HL-60 (cell line): ENCODE measurements around the gene BAIAP2L1.
"Not testable (repeated sequence)": the region's sequence is repeated elsewhere in the genome, so short reads cannot be mapped to it uniquely, and the experiment has no call there.

Experiments
- DNase-seq, 2 experiments: peaks; one replicate each; pipeline ENCODE4 v3.0.0-alpha.2; 2010 to 2020; ENCODE audit warnings: low read depth in 1 of 2, low spot score in 1 of 2
- H3K27ac ChIP-seq: fragments of 250-450 bp; sonication (Bioruptor Pico); replicated peaks from 2 replicates; pipeline ENCODE4 v1.5.1; 2020; ENCODE audit warnings: mild to moderate bottlenecking, moderate library complexity
- H3K27me3 ChIP-seq: fragments of 250-450 bp; sonication (Bioruptor Pico); 2 replicates; pipeline ENCODE4 v1.5.1; 2021; ENCODE audit warnings: mild to moderate bottlenecking, moderate library complexity; ENCODE audit not compliant: insufficient read depth, poor library complexity, severe bottlenecking
- H3K4me3 ChIP-seq: replicated peaks from 2 replicates; pipeline ENCODE4 v1.5.1; 2011; ENCODE audit warnings: mild to moderate bottlenecking, control low read depth, low read length; ENCODE audit not compliant: insufficient read depth
- GABPA ChIP-seq: IDR thresholded peaks from 2 replicates; pipeline ENCODE4 v1.6.1; 2012; ENCODE audit warnings: low read depth
- POLR2AphosphoS5 ChIP-seq: IDR thresholded peaks from 2 replicates; pipeline ENCODE4 v1.6.1; 2012; ENCODE audit warnings: low read depth
- SPI1 ChIP-seq: IDR thresholded peaks from 2 replicates; pipeline ENCODE4 v1.6.1; 2012; ENCODE audit warnings: low read depth, mild to moderate bottlenecking, borderline replicate concordance
- long read RNA-seq: library from polyadenylated mRNA; unstranded; transcript quantifications from one replicate; pipeline ENCODE4 v2.0.0, GENCODE V29; 2020
- TF ChIP-seq, protein P1 (sequence below): IDR thresholded peaks from 2 replicates; pipeline ENCODE4 v1.6.1; 2012; ENCODE audit warnings: low read depth; ENCODE audit not compliant: insufficient replicate concordance
- TF ChIP-seq, protein P2 (sequence below): IDR thresholded peaks from one replicate; pipeline ENCODE4 v1.5.1; 2011; ENCODE audit warnings: low read length, control low read depth, inconsistent platforms; ENCODE audit not compliant: insufficient read depth

Gene BAIAP2L1, protein sequence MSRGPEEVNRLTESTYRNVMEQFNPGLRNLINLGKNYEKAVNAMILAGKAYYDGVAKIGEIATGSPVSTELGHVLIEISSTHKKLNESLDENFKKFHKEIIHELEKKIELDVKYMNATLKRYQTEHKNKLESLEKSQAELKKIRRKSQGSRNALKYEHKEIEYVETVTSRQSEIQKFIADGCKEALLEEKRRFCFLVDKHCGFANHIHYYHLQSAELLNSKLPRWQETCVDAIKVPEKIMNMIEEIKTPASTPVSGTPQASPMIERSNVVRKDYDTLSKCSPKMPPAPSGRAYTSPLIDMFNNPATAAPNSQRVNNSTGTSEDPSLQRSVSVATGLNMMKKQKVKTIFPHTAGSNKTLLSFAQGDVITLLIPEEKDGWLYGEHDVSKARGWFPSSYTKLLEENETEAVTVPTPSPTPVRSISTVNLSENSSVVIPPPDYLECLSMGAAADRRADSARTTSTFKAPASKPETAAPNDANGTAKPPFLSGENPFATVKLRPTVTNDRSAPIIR
- long read RNA-seq: 0 reads

DNA sequence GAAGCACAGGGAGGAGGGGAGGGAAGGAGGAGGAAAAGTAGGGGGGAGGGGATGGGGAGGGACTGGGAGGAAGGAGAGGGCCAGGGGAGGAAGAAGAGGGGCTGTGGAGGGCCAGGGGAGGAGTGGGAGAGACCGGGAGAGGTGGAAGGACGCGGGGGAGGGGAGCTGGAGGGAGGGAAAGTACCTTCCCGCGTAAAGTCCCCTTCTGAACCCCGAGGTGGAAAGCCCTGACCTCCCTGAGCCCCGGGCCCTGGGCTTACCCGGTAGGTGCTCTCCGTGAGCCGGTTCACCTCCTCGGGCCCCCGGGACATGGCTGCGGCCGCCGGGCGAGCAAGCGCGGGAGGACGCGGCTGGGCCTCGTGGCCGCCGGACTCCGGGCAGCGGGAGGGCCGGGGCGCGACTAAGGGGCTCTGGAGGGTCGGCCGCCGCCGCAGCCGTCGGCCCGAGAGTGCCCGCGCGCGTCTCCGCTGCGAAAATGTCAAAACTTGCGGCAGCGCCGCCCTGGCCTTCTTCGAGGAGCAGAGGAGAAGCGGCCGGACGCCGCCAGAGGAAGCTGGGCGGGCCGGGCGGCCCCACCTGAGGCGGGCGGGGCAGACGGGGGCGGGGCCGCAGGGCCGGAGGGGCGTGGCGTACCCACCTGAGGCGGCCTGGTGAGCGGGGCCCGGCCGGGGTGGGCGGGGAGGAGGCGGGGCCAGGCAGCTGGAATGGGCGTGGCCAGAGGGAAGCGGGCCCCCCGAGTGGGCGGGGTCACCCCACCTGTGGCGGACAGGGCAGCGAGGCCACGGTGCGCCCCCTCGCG lies at the start of gene BAIAP2L1:
Gene BAIAP2L1 (minus strand): TSS at position 549 of the 799 bp plus-strand sequence. CDS start 238 bp downstream, at position 311.
- peaks cover 20% of the 10 kb centered on the region for H3K27me3 ChIP-seq
- DNase-seq: peak; percentile 17 to 40
- no peak within 1 kb of the TSS for H3K27ac ChIP-seq
- peak within 1 kb of the TSS; percentile 21 for H3K4me3 ChIP-seq
- TF ChIP-seq POLR2AphosphoS5 (no peak), SPI1 (no peak), GABPA (no peak)
- TF ChIP-seq, protein P1, sequence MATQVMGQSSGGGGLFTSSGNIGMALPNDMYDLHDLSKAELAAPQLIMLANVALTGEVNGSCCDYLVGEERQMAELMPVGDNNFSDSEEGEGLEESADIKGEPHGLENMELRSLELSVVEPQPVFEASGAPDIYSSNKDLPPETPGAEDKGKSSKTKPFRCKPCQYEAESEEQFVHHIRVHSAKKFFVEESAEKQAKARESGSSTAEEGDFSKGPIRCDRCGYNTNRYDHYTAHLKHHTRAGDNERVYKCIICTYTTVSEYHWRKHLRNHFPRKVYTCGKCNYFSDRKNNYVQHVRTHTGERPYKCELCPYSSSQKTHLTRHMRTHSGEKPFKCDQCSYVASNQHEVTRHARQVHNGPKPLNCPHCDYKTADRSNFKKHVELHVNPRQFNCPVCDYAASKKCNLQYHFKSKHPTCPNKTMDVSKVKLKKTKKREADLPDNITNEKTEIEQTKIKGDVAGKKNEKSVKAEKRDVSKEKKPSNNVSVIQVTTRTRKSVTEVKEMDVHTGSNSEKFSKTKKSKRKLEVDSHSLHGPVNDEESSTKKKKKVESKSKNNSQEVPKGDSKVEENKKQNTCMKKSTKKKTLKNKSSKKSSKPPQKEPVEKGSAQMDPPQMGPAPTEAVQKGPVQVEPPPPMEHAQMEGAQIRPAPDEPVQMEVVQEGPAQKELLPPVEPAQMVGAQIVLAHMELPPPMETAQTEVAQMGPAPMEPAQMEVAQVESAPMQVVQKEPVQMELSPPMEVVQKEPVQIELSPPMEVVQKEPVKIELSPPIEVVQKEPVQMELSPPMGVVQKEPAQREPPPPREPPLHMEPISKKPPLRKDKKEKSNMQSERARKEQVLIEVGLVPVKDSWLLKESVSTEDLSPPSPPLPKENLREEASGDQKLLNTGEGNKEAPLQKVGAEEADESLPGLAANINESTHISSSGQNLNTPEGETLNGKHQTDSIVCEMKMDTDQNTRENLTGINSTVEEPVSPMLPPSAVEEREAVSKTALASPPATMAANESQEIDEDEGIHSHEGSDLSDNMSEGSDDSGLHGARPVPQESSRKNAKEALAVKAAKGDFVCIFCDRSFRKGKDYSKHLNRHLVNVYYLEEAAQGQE: no peak
- TF ChIP-seq, protein P2, sequence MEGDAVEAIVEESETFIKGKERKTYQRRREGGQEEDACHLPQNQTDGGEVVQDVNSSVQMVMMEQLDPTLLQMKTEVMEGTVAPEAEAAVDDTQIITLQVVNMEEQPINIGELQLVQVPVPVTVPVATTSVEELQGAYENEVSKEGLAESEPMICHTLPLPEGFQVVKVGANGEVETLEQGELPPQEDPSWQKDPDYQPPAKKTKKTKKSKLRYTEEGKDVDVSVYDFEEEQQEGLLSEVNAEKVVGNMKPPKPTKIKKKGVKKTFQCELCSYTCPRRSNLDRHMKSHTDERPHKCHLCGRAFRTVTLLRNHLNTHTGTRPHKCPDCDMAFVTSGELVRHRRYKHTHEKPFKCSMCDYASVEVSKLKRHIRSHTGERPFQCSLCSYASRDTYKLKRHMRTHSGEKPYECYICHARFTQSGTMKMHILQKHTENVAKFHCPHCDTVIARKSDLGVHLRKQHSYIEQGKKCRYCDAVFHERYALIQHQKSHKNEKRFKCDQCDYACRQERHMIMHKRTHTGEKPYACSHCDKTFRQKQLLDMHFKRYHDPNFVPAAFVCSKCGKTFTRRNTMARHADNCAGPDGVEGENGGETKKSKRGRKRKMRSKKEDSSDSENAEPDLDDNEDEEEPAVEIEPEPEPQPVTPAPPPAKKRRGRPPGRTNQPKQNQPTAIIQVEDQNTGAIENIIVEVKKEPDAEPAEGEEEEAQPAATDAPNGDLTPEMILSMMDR: no peak

DNA sequence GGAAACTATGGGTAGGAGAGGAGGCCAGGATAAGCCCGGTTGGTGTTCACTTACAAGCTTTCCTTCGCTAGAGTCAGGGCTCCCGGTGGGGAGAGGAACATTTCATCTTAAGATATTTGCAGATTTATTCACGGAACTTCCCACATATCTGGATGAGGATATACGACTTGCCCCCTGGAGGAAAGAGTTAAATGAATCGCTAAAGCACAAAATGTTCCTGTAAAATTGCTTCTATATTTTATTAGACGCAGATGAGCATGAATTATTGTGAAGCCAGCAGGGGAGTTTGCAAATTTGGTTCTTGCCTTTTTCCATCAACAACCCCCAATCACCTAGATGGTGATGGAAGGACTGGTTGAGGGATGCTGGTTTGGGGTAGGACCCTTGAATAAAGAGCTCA lies 47.9 kb upstream of the BAIAP2L1 start:
- Histone ChIP-seq H3K4me3 (no peak overlapping the region), H3K27me3 (no peaks in the 10 kb centered on the region), H3K27ac (no peak overlapping the region)
- no peak for TF ChIP-seq GABPA
- no peak for TF ChIP-seq POLR2AphosphoS5
- TF ChIP-seq, protein P1: no peak
- TF ChIP-seq SPI1: no peak
- TF ChIP-seq, protein P2: no peak
- no peak for DNase-seq

DNA sequence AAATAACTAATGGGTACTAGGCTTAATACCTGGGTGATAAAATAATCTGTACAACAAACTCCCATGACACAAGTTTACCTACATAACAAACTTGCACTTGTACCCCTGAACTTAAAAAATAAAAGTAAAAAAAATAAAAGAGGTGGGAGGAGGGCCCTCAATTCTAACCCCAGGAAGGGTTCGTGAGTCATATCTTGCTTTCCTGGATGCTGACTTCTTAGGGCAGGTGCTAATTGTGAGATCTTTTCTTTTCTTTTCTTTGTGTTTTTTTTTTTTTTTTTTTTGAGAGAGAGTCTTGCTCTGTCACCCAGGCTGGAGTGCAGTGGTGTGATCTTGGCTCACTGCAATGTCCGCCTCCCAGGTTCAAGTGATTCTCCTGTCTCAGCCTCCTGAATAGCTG lies 40.1 kb upstream of the BAIAP2L1 start:
- H3K27me3 ChIP-seq, DNase-seq, H3K4me3 ChIP-seq, H3K27ac ChIP-seq: not testable (repeated sequence)

DNA sequence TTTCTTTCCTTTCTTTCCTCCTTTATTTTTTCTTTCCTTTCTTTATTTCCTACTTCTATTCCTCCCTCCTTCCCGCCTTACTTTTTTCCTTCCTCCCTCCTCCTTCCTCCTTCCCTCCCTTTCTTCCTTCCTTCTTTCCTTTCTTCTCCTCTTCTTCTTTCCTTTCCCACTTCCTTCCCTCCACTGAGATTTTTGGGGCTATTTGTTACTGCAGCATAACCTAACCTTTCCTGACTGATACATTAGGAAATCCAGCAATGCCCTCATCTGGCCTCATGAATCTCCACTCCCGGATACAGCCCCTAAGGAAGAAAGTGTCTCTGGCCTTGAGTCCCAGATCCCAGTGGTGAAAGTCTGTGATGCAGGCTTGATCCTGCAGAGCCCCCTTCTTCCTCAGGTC lies 38.6 kb upstream of the BAIAP2L1 start:
- TF ChIP-seq POLR2AphosphoS5 (no peak), GABPA (no peak), SPI1 (no peak)
- TF ChIP-seq, protein P2: no peak
- TF ChIP-seq, protein P1: no peak
- no peak overlapping the region for H3K27ac ChIP-seq
- H3K27me3 ChIP-seq: no peaks in the 10 kb centered on the region
- DNase-seq: no peak
- no peak overlapping the region for H3K4me3 ChIP-seq
